HG02973 (cell line): Measurements from ENCODE around the gene NBPF20.
"Not testable (repeated sequence)": the region's sequence is repeated elsewhere in the genome, so short reads cannot be mapped to it uniquely, and the experiment has no call there.

Experiments used
- ATAC-seq: cut with Tn5 transposase; IDR thresholded peaks from one replicate; pipeline ENCODE4 v1.9.1; 2021; ENCODE audit warnings: moderate library complexity; ENCODE audit not compliant: unreplicated experiment

The NBPF20 gene

GRCh38 chr1:145425436-145426029 lies at the start of gene NBPF20:
NBPF20 (minus strand) TSS chr1:145425603; CDS start chr1:145405272, 20,331 bp downstream.
- peak; percentile 78 for ATAC-seq

GRCh38 chr1:145474837-145475368 lies 49.5 kb upstream of the NBPF20 start:
- not testable (repeated sequence) for ATAC-seq

- ATAC-seq, result not testable (repeated sequence)
Measured at GRCh38 chr1:145472731-145473130, 47.3 kb upstream of the NBPF20 start.

- not testable (repeated sequence) for ATAC-seq
Measured at GRCh38 chr1:145471365-145471764, 46.0 kb upstream of the NBPF20 start.

GRCh38 chr1:145465405-145466144 lies 40.2 kb upstream of the NBPF20 start:
- ATAC-seq, result peak; percentile 93

GRCh38 chr1:145464708-145465336 lies 39.4 kb upstream of the NBPF20 start:
- peak; percentile 4 for ATAC-seq

GRCh38 chr1:145464017-145464416 lies 38.6 kb upstream of the NBPF20 start:
- ATAC-seq, result not testable (repeated sequence)

- ATAC-seq, result not testable (repeated sequence)
Measured at GRCh38 chr1:145460684-145461083, 35.3 kb upstream of the NBPF20 start.

- not testable (repeated sequence) for ATAC-seq
Measured at GRCh38 chr1:145460048-145460447, 34.6 kb upstream of the NBPF20 start.

- not testable (repeated sequence) for ATAC-seq
Measured at GRCh38 chr1:145459591-145459990, 34.2 kb upstream of the NBPF20 start.

- ATAC-seq, result not testable (repeated sequence)
Measured at GRCh38 chr1:145459063-145459462, 33.7 kb upstream of the NBPF20 start.

GRCh38 chr1:145454824-145455177 lies 29.4 kb upstream of the NBPF20 start:
- not testable (repeated sequence) for ATAC-seq

- not testable (repeated sequence) for ATAC-seq
Measured at GRCh38 chr1:145453873-145454823, 28.7 kb upstream of the NBPF20 start.

- not testable (repeated sequence) for ATAC-seq
Measured at GRCh38 chr1:145452506-145452905, 27.1 kb upstream of the NBPF20 start.

GRCh38 chr1:145451914-145452313 lies 26.5 kb upstream of the NBPF20 start:
- not testable (repeated sequence) for ATAC-seq

- not testable (repeated sequence) for ATAC-seq
Measured at GRCh38 chr1:145445219-145445618, 19.8 kb upstream of the NBPF20 start.

- ATAC-seq, result not testable (repeated sequence)
Measured at GRCh38 chr1:145442340-145442739, 16.9 kb upstream of the NBPF20 start.

- ATAC-seq, result not testable (repeated sequence)
Measured at GRCh38 chr1:145431363-145432256, 6.2 kb upstream of the NBPF20 start.

GRCh38 chr1:145430830-145431229 lies 5.4 kb upstream of the NBPF20 start:
- ATAC-seq, result not testable (repeated sequence)
